ENCODE results near the gene GPSM3.

Gene GPSM3

GRCh38 chr6:32163559-32164258, 28.7 kb downstream of the GPSM3 start:
- Histone ChIP-seq H3K27ac (ENCODE audit: poor library complexity, severe bottlenecking) (no peak overlapping the region), H3K36me3 (ENCODE audit: low read depth) (peaks cover 36% of the 10 kb centered on the region)
- no peak for ATAC-seq (ENCODE audit: low read depth)

GRCh38 chr6:32158052-32158451, 34.4 kb downstream of the GPSM3 start:
- H3K27ac ChIP-seq (ENCODE audit: poor library complexity, severe bottlenecking): no peak overlapping the region
- H3K9me3 ChIP-seq (ENCODE audit: severe bottlenecking): no peaks in the 10 kb centered on the region
- H3K27me3 ChIP-seq (ENCODE audit: insufficient read depth, poor library complexity, severe bottlenecking): no peaks in the 10 kb centered on the region
- ATAC-seq (ENCODE audit: low read depth) (no peak), DNase-seq (ENCODE audit: low spot score) (no peak)
- no peak for TF ChIP-seq CTCF (IDR thresholded peaks at IDR 0.05; ENCODE audit: poor library complexity, severe bottlenecking)
- H3K4me1 ChIP-seq (ENCODE audit: insufficient read depth, poor library complexity, severe bottlenecking): no peaks in the 10 kb centered on the region
- H3K36me3 ChIP-seq (ENCODE audit: low read depth): peaks cover 46% of the 10 kb centered on the region
- H3K4me3 ChIP-seq (ENCODE audit: severe bottlenecking): no peak overlapping the region

More at GRCh38 chr6:32163559-32164258, 28.7 kb downstream of the GPSM3 start:
- H3K27me3 ChIP-seq (ENCODE audit: insufficient read depth, poor library complexity, severe bottlenecking): no peaks in the 10 kb centered on the region
- H3K9me3 ChIP-seq (ENCODE audit: severe bottlenecking): no peaks in the 10 kb centered on the region
- no peak for TF ChIP-seq CTCF (IDR thresholded peaks at IDR 0.05; ENCODE audit: poor library complexity, severe bottlenecking)
- no peak overlapping the region for H3K4me3 ChIP-seq (ENCODE audit: severe bottlenecking)
- DNase-seq (ENCODE audit: low spot score): no peak
- H3K4me1 ChIP-seq (ENCODE audit: insufficient read depth, poor library complexity, severe bottlenecking): no peaks in the 10 kb centered on the region

- no peak for TF ChIP-seq CTCF (IDR thresholded peaks at IDR 0.05; ENCODE audit: poor library complexity, severe bottlenecking)
- peaks cover 6% of the 10 kb centered on the region for H3K4me1 ChIP-seq (ENCODE audit: insufficient read depth, poor library complexity, severe bottlenecking)
- DNase-seq (ENCODE audit: low spot score) (no peak), ATAC-seq (ENCODE audit: low read depth) (no peak)
- no peaks in the 10 kb centered on the region for H3K9me3 ChIP-seq (ENCODE audit: severe bottlenecking)
- no peaks in the 10 kb centered on the region for H3K27me3 ChIP-seq (ENCODE audit: insufficient read depth, poor library complexity, severe bottlenecking)
- no peak overlapping the region for H3K4me3 ChIP-seq (ENCODE audit: severe bottlenecking)
- H3K36me3 ChIP-seq (ENCODE audit: low read depth): peaks cover 46% of the 10 kb centered on the region
- no peak overlapping the region for H3K27ac ChIP-seq (ENCODE audit: poor library complexity, severe bottlenecking)
Observed at GRCh38 chr6:32156891-32157290, 35.6 kb downstream of the GPSM3 start.

- TF ChIP-seq CTCF (IDR thresholded peaks at IDR 0.05; ENCODE audit: poor library complexity, severe bottlenecking): peak; percentile 72
- Histone ChIP-seq H3K36me3 (ENCODE audit: low read depth) (peaks cover 39% of the 10 kb centered on the region), H3K27me3 (ENCODE audit: insufficient read depth, poor library complexity, severe bottlenecking) (no peaks in the 10 kb centered on the region), H3K4me3 (ENCODE audit: severe bottlenecking) (peak overlapping the region; percentile 65), H3K27ac (ENCODE audit: poor library complexity, severe bottlenecking) (peak overlapping the region; percentile 89), H3K4me1 (ENCODE audit: insufficient read depth, poor library complexity, severe bottlenecking) (peaks cover 6% of the 10 kb centered on the region), H3K9me3 (ENCODE audit: severe bottlenecking) (no peaks in the 10 kb centered on the region)
- ATAC-seq (ENCODE audit: low read depth) (peak; percentile 58), DNase-seq (ENCODE audit: low spot score) (no peak)
Observed at GRCh38 chr6:32154514-32155161, 37.8 kb downstream of the GPSM3 start.

Measured in RWPE2 (cell line).